Mesodermal cell (in vitro differentiated cells): ENCODE results near the gene ZNF764.

Experiments used
- H3K27ac ChIP-seq: 2 replicates; pipeline ENCODE4 v1.7.0; 2013; ENCODE audit warnings: mild to moderate bottlenecking, low read depth, low read length, moderate library complexity; ENCODE audit not compliant: severe bottlenecking
- H3K36me3 ChIP-seq: 2 replicates; pipeline ENCODE4 v1.7.1; 2013; ENCODE audit warnings: mild to moderate bottlenecking, low read length, moderate library complexity; ENCODE audit not compliant: control insufficient read depth, insufficient read depth
- H3K4me1 ChIP-seq: one replicate; pipeline ENCODE4 v1.7.1; 2013; ENCODE audit warnings: mild to moderate bottlenecking, low read length; ENCODE audit not compliant: insufficient read depth, control insufficient read depth, poor library complexity, severe bottlenecking
- H3K4me3 ChIP-seq: 2 replicates; pipeline ENCODE4 v1.7.0; 2013; ENCODE audit warnings: low read length, control low read depth, mild to moderate bottlenecking; ENCODE audit not compliant: insufficient read depth, poor library complexity, severe bottlenecking; ENCODE audit errors: extremely low read depth
- H3K9me3 ChIP-seq: 2 replicates; pipeline ENCODE4 v1.7.1; 2013; ENCODE audit warnings: mild to moderate bottlenecking, low read length, moderate library complexity; ENCODE audit not compliant: control insufficient read depth
- WGBS, 2 experiments: methylation state at CpG; one replicate each; pipeline ENCODE4 v1.1.5; 2013; ENCODE audit warnings: missing lambda C conversion rate in 2 of 2; ENCODE audit not compliant: insufficient coverage in 2 of 2; 5-methylcytosine and 5-hydroxymethylcytosine counted together

ZNF764 gene

GRCh38 chr16:30569746-30570635 is 11.8 kb upstream of the ZNF764 start:
- 96 to 97% methylated on average over 41 to 44 of the region's 44 CpGs for WGBS, 2 experiments
- Histone ChIP-seq H3K9me3 (no peaks in the 10 kb centered on the region), H3K4me3 (no peak overlapping the region), H3K4me1 (peaks cover 11% of the 10 kb centered on the region), H3K36me3 (no peaks in the 10 kb centered on the region), H3K27ac (peak overlapping the region; percentile 49)

DNA sequence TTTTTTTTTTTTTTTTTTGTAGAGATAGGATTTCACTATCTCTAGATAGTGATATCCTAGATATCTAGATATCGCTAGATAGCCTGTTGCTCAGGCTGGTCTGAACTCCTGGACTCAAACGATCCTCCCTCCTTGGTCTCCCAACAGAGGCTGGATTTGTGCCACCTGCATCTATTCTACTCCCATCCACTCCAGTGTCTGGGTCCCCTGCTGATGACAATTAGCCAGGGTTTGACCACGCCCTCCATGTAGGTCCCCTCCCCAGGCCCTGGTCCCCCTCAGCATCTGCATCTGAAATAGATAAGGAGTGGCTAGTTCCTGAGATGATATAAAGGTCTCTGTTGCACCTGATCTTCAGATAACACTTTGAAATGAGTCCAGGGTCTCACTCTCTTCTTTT is 11.1 kb upstream of the ZNF764 start:
- Histone ChIP-seq H3K4me1 (peaks cover 11% of the 10 kb centered on the region), H3K27ac (no peak overlapping the region), H3K9me3 (no peaks in the 10 kb centered on the region), H3K36me3 (no peaks in the 10 kb centered on the region), H3K4me3 (no peak overlapping the region)
- WGBS, 2 experiments = 80 to 100% methylated on average over 1 to 2 of the region's 3 CpGs

- H3K9me3 ChIP-seq = no peaks in the 10 kb centered on the region
- no peaks in the 10 kb centered on the region for H3K36me3 ChIP-seq
- H3K27ac ChIP-seq = peak overlapping the region; percentile 29
- no peak overlapping the region for H3K4me3 ChIP-seq
- H3K4me1 ChIP-seq = peaks cover 11% of the 10 kb centered on the region
- WGBS, 2 experiments = 88 to 96% methylated on average over 1 to 4 of the region's 6 CpGs
Measured at GRCh38 chr16:30567991-30568638, 9.9 kb upstream of the ZNF764 start.

DNA sequence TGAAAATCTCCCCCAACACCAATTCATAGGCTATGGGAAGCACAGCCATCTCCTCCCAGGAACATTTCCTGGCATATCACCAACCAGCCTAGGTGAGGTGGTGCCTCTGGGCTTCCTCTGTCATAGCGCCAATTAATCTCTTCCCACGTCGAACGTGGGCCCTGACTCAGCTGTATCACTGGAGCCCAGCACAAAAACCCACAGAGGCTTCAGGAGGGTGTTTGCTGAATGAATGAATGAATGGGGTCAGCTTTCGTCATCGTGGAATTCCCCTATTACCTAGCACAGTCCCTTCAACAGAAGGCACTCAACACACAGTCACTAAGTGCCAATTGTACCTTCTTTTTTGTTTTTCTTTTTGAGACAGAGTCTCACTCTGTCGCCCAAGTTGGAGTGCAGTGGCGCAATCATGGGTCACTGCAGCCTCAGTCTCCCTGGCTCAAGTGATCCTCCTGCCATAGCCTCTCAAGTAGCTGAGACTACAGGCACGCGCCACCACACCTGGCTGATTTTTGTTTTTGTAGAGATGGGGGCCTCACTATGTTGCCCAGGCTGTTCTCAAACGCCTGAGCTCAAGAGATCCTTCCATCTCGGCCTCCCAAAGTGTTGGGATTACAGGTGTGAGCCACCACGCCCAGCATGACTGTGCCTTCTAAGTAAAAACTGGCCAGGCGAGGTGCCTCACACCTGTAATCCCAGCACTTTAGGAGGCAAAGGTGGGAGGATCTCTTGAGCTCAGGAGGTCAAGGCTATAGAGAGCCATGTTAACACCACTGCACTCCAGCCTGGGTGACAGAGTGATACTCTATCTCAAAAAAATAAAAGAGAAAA is 9.2 kb upstream of the ZNF764 start:
- no peaks in the 10 kb centered on the region for H3K36me3 ChIP-seq
- H3K4me3 ChIP-seq = no peak overlapping the region
- 89 to 98% methylated on average over 5 of the region's 14 CpGs for WGBS, 2 experiments
- peaks cover 11% of the 10 kb centered on the region for H3K4me1 ChIP-seq
- H3K9me3 ChIP-seq = no peaks in the 10 kb centered on the region
- peak overlapping the region; percentile 29 for H3K27ac ChIP-seq

- no peaks in the 10 kb centered on the region for H3K9me3 ChIP-seq
- H3K4me3 ChIP-seq = no peak overlapping the region
- WGBS, 2 experiments = no CpG with 5 or more reads among the region's 4 CpGs
- peaks cover 11% of the 10 kb centered on the region for H3K4me1 ChIP-seq
- H3K27ac ChIP-seq = no peak overlapping the region
- no peaks in the 10 kb centered on the region for H3K36me3 ChIP-seq
Measured at GRCh38 chr16:30566531-30566930, 8.4 kb upstream of the ZNF764 start.

GRCh38 chr16:30565984-30566383 is 7.8 kb upstream of the ZNF764 start:
- Histone ChIP-seq H3K4me3 (no peak overlapping the region), H3K9me3 (no peaks in the 10 kb centered on the region), H3K4me1 (peaks cover 11% of the 10 kb centered on the region), H3K36me3 (no peaks in the 10 kb centered on the region), H3K27ac (no peak overlapping the region)
- 83 to 84% methylated on average over 6 to 8 of the region's 8 CpGs for WGBS, 2 experiments

DNA sequence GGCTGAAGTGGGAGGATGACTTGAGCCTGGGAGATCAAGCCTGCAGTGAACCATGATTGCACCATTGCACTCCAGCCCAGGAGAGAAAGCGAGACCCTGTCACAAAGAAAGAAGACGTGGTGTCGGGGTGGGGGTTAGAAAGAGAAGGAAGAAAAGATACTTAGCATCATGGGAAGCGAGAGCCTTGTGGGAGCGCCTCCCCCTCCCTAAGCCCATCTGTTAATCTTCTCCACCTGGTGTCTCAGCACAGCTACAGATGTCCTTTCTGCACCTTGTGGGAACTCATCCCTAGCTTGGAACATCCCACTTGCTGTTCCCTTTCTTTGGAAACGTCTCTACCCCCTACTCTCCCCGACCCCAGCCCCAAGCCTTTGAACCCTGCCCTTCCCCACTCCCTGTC is 7.4 kb upstream of the ZNF764 start:
- Histone ChIP-seq H3K4me1 (peaks cover 7% of the 10 kb centered on the region), H3K9me3 (no peaks in the 10 kb centered on the region), H3K4me3 (no peak overlapping the region), H3K36me3 (no peaks in the 10 kb centered on the region), H3K27ac (no peak overlapping the region)
- 66 to 87% methylated on average over 2 to 4 of the region's 7 CpGs for WGBS, 2 experiments

DNA sequence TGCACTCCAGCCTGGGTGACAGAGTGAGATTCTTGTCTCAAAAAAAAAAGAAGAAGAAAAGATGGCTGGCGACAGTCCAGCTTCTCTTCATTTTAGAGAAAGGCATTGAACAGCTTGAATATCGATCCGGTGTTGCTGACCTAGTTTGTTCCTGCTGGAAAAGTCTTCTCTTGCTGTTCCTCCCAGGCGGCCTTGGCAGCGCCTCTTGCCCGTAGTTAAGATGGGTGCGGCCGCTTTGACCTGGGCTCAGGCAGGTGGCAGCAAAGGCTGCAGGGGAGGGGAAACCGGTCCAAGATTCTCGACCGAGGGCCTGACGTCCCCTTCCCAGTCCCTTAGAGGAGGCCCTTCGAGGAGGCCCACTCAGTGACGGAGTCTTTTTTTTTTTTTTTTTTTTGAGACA is 3.8 kb upstream of the ZNF764 start:
- Histone ChIP-seq H3K4me1 (no peaks in the 10 kb centered on the region), H3K4me3 (no peak overlapping the region), H3K9me3 (peaks cover 3% of the 10 kb centered on the region), H3K36me3 (no peaks in the 10 kb centered on the region), H3K27ac (no peak overlapping the region)
- WGBS, 2 experiments = 95 to 98% methylated on average over 8 to 14 of the region's 14 CpGs

DNA sequence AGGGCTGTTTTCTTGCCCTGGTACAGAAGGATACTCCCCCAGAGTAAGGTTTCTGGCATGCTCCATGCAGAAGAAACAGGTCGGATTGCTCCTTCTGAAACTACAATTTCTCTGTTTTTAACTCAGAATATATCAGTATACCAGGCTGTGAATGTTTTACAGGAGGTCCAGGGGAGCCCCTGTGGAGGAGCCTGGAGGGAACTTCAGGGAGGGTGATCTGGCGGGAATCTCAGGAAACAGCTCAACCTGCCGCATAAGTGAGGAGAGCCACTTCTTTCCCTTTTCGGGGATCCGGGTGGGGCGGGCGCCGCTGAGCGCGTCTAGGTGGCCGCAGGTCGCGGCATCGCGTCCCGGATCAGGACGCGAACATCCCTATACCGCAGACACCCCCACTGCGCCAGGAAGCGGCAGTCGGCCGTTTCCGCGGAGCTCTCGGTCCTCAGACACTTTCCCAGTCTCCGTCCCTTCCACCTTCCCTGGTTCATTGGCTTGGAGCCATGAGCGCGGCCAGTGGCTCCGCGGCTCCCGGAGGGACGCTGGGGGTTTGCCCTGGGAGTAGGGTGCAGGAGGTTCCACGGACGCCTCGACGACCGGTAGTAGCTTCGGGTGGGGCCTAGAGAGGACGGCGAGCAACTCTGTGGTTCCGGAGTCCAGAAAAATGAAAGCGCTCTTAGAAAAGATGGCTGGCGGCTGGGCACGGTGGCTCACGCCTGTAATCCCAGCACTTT is 3.1 kb upstream of the ZNF764 start:
- Histone ChIP-seq H3K27ac (no peak overlapping the region), H3K9me3 (peaks cover 3% of the 10 kb centered on the region), H3K4me1 (no peaks in the 10 kb centered on the region), H3K36me3 (peaks cover 4% of the 10 kb centered on the region), H3K4me3 (no peak overlapping the region)
- WGBS, 2 experiments = 95% methylated on average over 22 to 42 of the region's 46 CpGs

GRCh38 chr16:30559690-30560089 is 1.5 kb upstream of the ZNF764 start:
- Histone ChIP-seq H3K27ac (no peak overlapping the region), H3K36me3 (peaks cover 20% of the 10 kb centered on the region), H3K4me3 (no peak overlapping the region), H3K9me3 (peaks cover 3% of the 10 kb centered on the region), H3K4me1 (peaks cover 4% of the 10 kb centered on the region)
- 92 to 100% methylated on average over 3 to 5 of the region's 6 CpGs for WGBS, 2 experiments
